HL-60/S4 treated with retinoic acid at 250 ng/mL for 4 days and 3 days (cell line): Measurements from ENCODE around the gene OPCML.

Experiments used
- in situ Hi-C: fragments of 300-500 bp; cut with MboI; formaldehyde crosslinking; loops from 2 replicates; pipeline ENCODE4 v1.7.0; 2022; ENCODE audit warnings: low sequenced_read_pairs

The OPCML gene

GRCh38 chr11:132551016-132551415 lies 981.3 kb downstream of the OPCML start:
- in situ Hi-C loops: no loop called here

GRCh38 chr11:132549561-132549960 lies 982.7 kb downstream of the OPCML start:
- in situ Hi-C loops: no loop called here

- in situ Hi-C loops: no loop called here
These were observed 983.3 kb downstream of the OPCML start for GRCh38 chr11:132549001-132549400.

- in situ Hi-C loops: no loop called here
These were observed 988.3 kb downstream of the OPCML start for GRCh38 chr11:132544007-132544406.

- in situ Hi-C loops: no loop called here
These were observed 990.5 kb downstream of the OPCML start for GRCh38 chr11:132541794-132542193.

- in situ Hi-C loops: no loop called here
These were observed 991.7 kb downstream of the OPCML start for GRCh38 chr11:132540581-132540980.

- in situ Hi-C loops: no loop called here
These were observed 992.5 kb downstream of the OPCML start for GRCh38 chr11:132539590-132540368.

- in situ Hi-C loops: no loop called here
These were observed 993.7 kb downstream of the OPCML start for GRCh38 chr11:132538642-132539041.

- in situ Hi-C loops: no loop called here
These were observed 996.5 kb downstream of the OPCML start for GRCh38 chr11:132535830-132536229.

- in situ Hi-C loops: no loop called here
These were observed 1000.4 kb downstream of the OPCML start for GRCh38 chr11:132531921-132532320.

- in situ Hi-C loops: no loop called here
These were observed 1004.1 kb downstream of the OPCML start for GRCh38 chr11:132528181-132528580.

GRCh38 chr11:132523929-132524328 lies 1008.4 kb downstream of the OPCML start:
- in situ Hi-C loops: loop anchor here (25.0 kb wide), 1 partner anchor 88 kb away; no protein-coding TSS in a partner anchor

- in situ Hi-C loops: loop anchor here (25.0 kb wide), 1 partner anchor 92 kb away; no protein-coding TSS in a partner anchor
These were observed 1012.1 kb downstream of the OPCML start for GRCh38 chr11:132520199-132520598.

GRCh38 chr11:132519241-132519815 lies 1013.0 kb downstream of the OPCML start:
- in situ Hi-C loops: loop anchor here (25.0 kb wide), 1 partner anchor 93 kb away; no protein-coding TSS in a partner anchor

GRCh38 chr11:132504501-132505041 lies 1027.7 kb downstream of the OPCML start:
- in situ Hi-C loops: loop anchor here (25.0 kb wide), 1 partner anchor 108 kb away; no protein-coding TSS in a partner anchor

GRCh38 chr11:132501356-132501755 lies 1030.9 kb downstream of the OPCML start:
- in situ Hi-C loops: loop anchor here (25.0 kb wide), 1 partner anchor 111 kb away; no protein-coding TSS in a partner anchor

- in situ Hi-C loops: loop anchor here (25.0 kb wide), 1 partner anchor 113 kb away; no protein-coding TSS in a partner anchor
These were observed 1032.6 kb downstream of the OPCML start for GRCh38 chr11:132499661-132500060.

- in situ Hi-C loops: no loop called here
These were observed 1036.0 kb downstream of the OPCML start for GRCh38 chr11:132496341-132496740.

- in situ Hi-C loops: no loop called here
These were observed 1038.5 kb downstream of the OPCML start for GRCh38 chr11:132493801-132494200.

GRCh38 chr11:132490978-132491377 lies 1041.3 kb downstream of the OPCML start:
- in situ Hi-C loops: no loop called here

GRCh38 chr11:132486060-132486459 lies 1046.2 kb downstream of the OPCML start:
- in situ Hi-C loops: no loop called here

GRCh38 chr11:132475026-132475425 lies 1057.3 kb downstream of the OPCML start:
- in situ Hi-C loops: no loop called here
